Astrocyte (in vitro differentiated cells and primary cell): ENCODE results near the gene GTPBP6.

ENCODE experiments used
- CTCF ChIP-seq: IDR thresholded peaks from 2 replicates; pipeline ENCODE4 v1.5.1; 2011; ENCODE audit warnings: low read depth, mild to moderate bottlenecking, inconsistent platforms, low read length, moderate library complexity; ENCODE audit not compliant: insufficient read depth
- EZH2 ChIP-seq: IDR thresholded peaks from 2 replicates; pipeline ENCODE4 v1.6.1; 2012; ENCODE audit warnings: mild to moderate bottlenecking, low read length, inconsistent platforms; ENCODE audit not compliant: insufficient read depth

- TF ChIP-seq CTCF, result no peak
- TF ChIP-seq EZH2, result no peak
Measured at GRCh38 chrX:319579-320125, 1.1 kb upstream of the GTPBP6 start.
